ENCODE measurements around the gene PARP11.

PARP11 gene

DNA sequence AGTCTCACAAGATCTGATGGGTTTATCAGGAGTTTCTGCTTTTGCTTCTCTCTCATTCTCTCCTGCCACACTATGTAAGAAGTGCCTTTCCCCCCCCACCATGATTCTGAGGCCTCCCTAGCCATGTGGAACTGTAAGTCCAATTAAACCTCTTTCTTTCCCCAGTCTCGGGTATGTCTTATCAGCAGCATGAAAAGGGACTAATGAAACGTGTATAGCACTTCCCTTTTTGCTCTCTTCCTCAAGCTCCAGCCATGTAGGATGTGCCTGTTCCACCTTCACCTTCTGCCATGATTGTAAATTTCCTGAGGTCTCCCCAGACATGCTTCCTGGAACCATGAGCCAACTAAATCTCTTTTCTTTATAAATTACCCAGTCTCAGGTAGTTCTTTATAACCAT, 113.3 kb downstream of the PARP11 start:
- no peak for DNase-seq
